Measurements from ENCODE around the gene CYB5A. TPM values are rescaled to one million over a fixed set of nuclear protein-coding genes. Genes with fewer than 3 reads are reported as not detected.
A peak's percentile ranks its signal among the peaks of the same experiment; 100 is the strongest.
"Not testable (repeated sequence)": the region's sequence is repeated elsewhere in the genome, so short reads cannot be mapped to it uniquely, and the experiment has no call there.

The CYB5A gene
- total RNA-seq, 1 donor from 2014 or later, result 399 TPM

GRCh38 chr18:74288041-74288440, 3.7 kb downstream of the CYB5A start:
- peak overlapping the region; percentile 85 for H3K27ac ChIP-seq
- no peak for DNase-seq
- no peaks in the 10 kb centered on the region for H3K27me3 ChIP-seq
- H3K4me1 ChIP-seq, result peaks cover 62% of the 10 kb centered on the region
- intact Hi-C loops (cut with DNase I), result no loop called here
- ATAC-seq, result no peak
- peak overlapping the region; percentile 89 for H3K4me3 ChIP-seq
- no peak for TF ChIP-seq CTCF (IDR thresholded peaks at IDR 0.05)
- no peaks in the 10 kb centered on the region for H3K36me3 ChIP-seq
- no peaks in the 10 kb centered on the region for H3K9me3 ChIP-seq

DNA sequence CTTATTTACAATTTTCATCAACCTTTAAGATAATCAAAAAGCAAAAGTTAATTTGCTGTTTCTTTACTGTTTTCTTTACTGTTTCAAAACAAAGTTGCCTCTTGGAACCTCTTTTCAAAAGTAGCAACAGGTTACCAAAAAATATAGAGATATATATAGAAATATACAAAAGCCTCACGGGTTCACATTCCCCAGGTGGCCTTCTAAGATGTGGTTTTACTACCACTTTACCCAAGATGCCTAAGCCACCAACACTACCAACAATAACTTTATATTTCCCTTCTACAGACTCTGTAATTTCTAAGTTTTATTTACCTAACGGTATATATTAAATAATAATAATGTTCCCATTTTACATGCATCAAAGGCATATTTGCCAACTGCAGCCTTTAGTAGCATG, 4.9 kb downstream of the CYB5A start:
- DNase-seq, result no peak

GRCh38 chr18:74286106-74286855, 5.5 kb downstream of the CYB5A start:
- Histone ChIP-seq H3K27me3 (no peaks in the 10 kb centered on the region), H3K36me3 (no peaks in the 10 kb centered on the region), H3K4me3 (peak overlapping the region; percentile 89), H3K27ac (peak overlapping the region; percentile 85), H3K4me1 (peaks cover 72% of the 10 kb centered on the region), H3K9me3 (no peaks in the 10 kb centered on the region)
- TF ChIP-seq CTCF (IDR thresholded peaks at IDR 0.05), result no peak
- DNase-seq (no peak), ATAC-seq (no peak)
- intact Hi-C loops (cut with DNase I), result no loop called here

More for the DNA sequence above, 4.9 kb downstream of the CYB5A start:
- no peak for ATAC-seq
- peak overlapping the region; percentile 89 for H3K4me3 ChIP-seq
- no peaks in the 10 kb centered on the region for H3K9me3 ChIP-seq
- H3K36me3 ChIP-seq, result no peaks in the 10 kb centered on the region
- no peak for TF ChIP-seq CTCF (IDR thresholded peaks at IDR 0.05)
- no peaks in the 10 kb centered on the region for H3K27me3 ChIP-seq
- H3K4me1 ChIP-seq, result peaks cover 66% of the 10 kb centered on the region
- H3K27ac ChIP-seq, result peak overlapping the region; percentile 85
- intact Hi-C loops (cut with DNase I), result no loop called here

DNA sequence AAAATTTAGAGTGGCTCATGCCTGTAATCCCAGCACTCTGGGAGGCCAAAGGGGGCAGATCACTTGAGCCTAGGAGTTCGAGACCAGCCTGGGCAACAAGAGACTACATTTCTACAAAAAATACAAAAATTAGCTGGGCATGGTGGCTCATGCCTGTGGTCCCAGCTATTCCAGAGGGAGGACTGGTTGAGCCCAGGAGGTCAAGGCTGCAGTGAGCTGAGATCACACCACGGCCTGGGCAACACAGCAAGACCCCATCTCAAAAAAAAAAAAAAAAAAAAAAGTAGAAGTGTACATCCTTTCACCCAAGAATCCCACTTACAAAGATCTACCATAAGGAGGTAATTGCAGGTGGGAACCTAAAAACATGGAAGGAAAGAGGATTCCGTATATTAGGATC, 6.2 kb downstream of the CYB5A start:
- intact Hi-C loops (cut with DNase I); DNase-seq; H3K27me3 ChIP-seq; ATAC-seq; H3K9me3 ChIP-seq; H3K36me3 ChIP-seq; H3K4me3 ChIP-seq: not testable (repeated sequence)
- H3K27ac ChIP-seq, result peak overlapping the region; percentile 85
- H3K4me1 ChIP-seq, result peaks cover 70% of the 10 kb centered on the region

DNA sequence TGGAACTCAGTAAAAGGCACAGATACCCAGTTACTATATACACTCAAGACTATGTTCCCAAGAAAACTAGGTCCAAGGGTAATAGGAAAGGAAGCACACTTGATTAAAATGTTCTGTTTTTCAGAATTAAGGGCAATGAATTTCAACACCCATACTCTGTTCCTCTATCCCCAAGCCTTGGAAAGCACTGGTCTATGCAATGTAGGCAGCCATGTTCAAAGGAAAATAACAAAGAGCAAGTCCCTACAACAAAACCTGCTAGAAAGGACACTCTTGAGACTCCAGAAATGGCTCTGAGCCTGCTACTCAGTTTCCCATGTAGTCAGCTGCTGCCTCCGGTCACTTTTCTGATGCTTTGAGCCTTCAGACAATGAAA, 6.8 kb downstream of the CYB5A start:
- H3K4me1 ChIP-seq, result peaks cover 68% of the 10 kb centered on the region
- peak overlapping the region; percentile 14 for H3K4me3 ChIP-seq
- H3K27me3 ChIP-seq, result no peaks in the 10 kb centered on the region
- peak; percentile 4 for ATAC-seq
- intact Hi-C loops (cut with DNase I), result no loop called here
- no peaks in the 10 kb centered on the region for H3K9me3 ChIP-seq
- no peak for DNase-seq
- no peak for TF ChIP-seq CTCF (IDR thresholded peaks at IDR 0.05)
- peak overlapping the region; percentile 85 for H3K27ac ChIP-seq
- H3K36me3 ChIP-seq, result no peaks in the 10 kb centered on the region

GRCh38 chr18:74284191-74284979, 7.4 kb downstream of the CYB5A start:
- TF ChIP-seq CTCF (IDR thresholded peaks at IDR 0.05), result no peak
- DNase-seq (no peak), ATAC-seq (no peak)
- Histone ChIP-seq H3K4me1 (peaks cover 68% of the 10 kb centered on the region), H3K4me3 (peak overlapping the region; percentile 14), H3K27me3 (no peaks in the 10 kb centered on the region), H3K9me3 (no peaks in the 10 kb centered on the region), H3K27ac (peak overlapping the region; percentile 85), H3K36me3 (peaks cover under 1% of the 10 kb centered on the region)
- intact Hi-C loops (cut with DNase I), result no loop called here

Data from upper lobe of right lung (tissue), 1 donor.